ENCODE results near the gene AP1S1. TPM values are rescaled to one million over a fixed set of nuclear protein-coding genes. Genes with fewer than 3 reads are reported as not detected.

The AP1S1 gene
- total and polyA plus RNA-seq, 9 of the 15 experiments (the other 6 are each of a cell fraction or from before 2014, with no cell fraction given), result 4.4 to 149 (median 89.4) TPM

GRCh38 chr7:101154693-101155102 is 422 bp downstream of the AP1S1 start:
- DNase-seq (ENCODE audit: extremely low read depth in 1 of 4, low spot score in 3 of 4) (no peak), ATAC-seq (peak; percentile 59), FAIRE-seq (no peak)
- Histone ChIP-seq H3K79me2 (ENCODE audit: control insufficient read depth, insufficient read depth, low read length) (peaks cover 12% of the 10 kb centered on the region), H3K9me3 (replicated peaks; ENCODE audit: control insufficient read depth, insufficient read depth, low read depth, low read length) (no peaks in the 10 kb centered on the region), H2AFZ (ENCODE audit: low read depth, low read length) (peak overlapping the region; percentile 65), H3K27me3 (ENCODE audit: control insufficient read depth in 2 of 2, insufficient read depth in 2 of 2, low read length in 2 of 2) (no peaks in the 10 kb centered on the region), H3K9ac (ENCODE audit: insufficient read depth in 1 of 2, low read depth in 2 of 2, low read length in 2 of 2) (peak overlapping the region; percentile 66 to 93), H3K36me3 (ENCODE audit: control insufficient read depth, insufficient read depth, low read length) (peaks cover 34% of the 10 kb centered on the region; the same call in 2 of the 3 replicates), H3K4me3 (peak overlapping the region; percentile 79), H4K20me1 (replicated peaks; ENCODE audit: control insufficient read depth, insufficient read depth, low read length) (no peaks in the 10 kb centered on the region), H3K4me1 (replicated peaks in 1 of 2; ENCODE audit: control insufficient read depth in 2 of 2, insufficient read depth in 2 of 2, low read length in 2 of 2) (peaks cover 20 to 33% of the 10 kb centered on the region in 2 experiments), H3K9me1 (ENCODE audit: control insufficient read depth, insufficient read depth, low read length) (no peaks in the 10 kb centered on the region), H3K27ac (ENCODE audit: extremely low read depth, low read depth, low read length) (peak overlapping the region; percentile 49; the same call in 1 of the 3 replicates), H3K4me2 (ENCODE audit: insufficient read depth, low read length) (peak overlapping the region; percentile 67)
- 4% methylated on average over 15 of the region's 34 CpGs for WGBS (ENCODE audit: insufficient coverage, low coverage, missing lambda C conversion rate)
- in situ Hi-C loops (cut with MboI), result no loop called here
- intact Hi-C loops (cut with micrococcal nuclease), result no loop called here
- ChIA-PET CTCF (ENCODE audit: low intra/inter-chr PET ratio) (interaction anchor here (0.6 to 0.8 kb wide), 3 partner anchors 11 to 259 kb away, joined by 3 to 4 read pairs (median 3); partner anchors contain the start of gene ACHE), POLR2A (interaction anchor here (0.7 kb wide), 1 partner anchor 11 kb away, joined by 3 read pairs; no protein-coding TSS in a partner anchor)
- TF ChIP-seq SMAD4 (CRISPR knock-in tag; conservative IDR thresholded peaks at IDR 0.05), result 0 out of 2 replicates have a peak, but pooled peaks have one; percentile 5
- TF ChIP-seq ZNF143 (CRISPR knock-in tag; IDR thresholded peaks at IDR 0.05), result no peak
- no peak for TF ChIP-seq CBFA2T2 (conservative IDR thresholded peaks at IDR 0.05)
- peak; percentile 0 for TF ChIP-seq PCBP1 (IDR thresholded peaks at IDR 0.05; ENCODE audit: low read depth, low read length, poor library complexity, severe bottlenecking)
- TF ChIP-seq GABPA (tag; conservative IDR thresholded peaks at IDR 0.05; ENCODE audit: low read depth), result 0 out of 2 replicates have a peak, but pooled peaks have one; percentile 25
- TF ChIP-seq GATAD2B (IDR thresholded peaks at IDR 0.05; ENCODE audit: borderline replicate concordance), result no peak
- 0 out of 4 replicates have a peak, but pooled peaks of 1 of the 2 experiments have one; percentile 11 for TF ChIP-seq SIN3A (IDR thresholded peaks at IDR 0.05; ENCODE audit: borderline replicate concordance in 2 of 2, control insufficient read depth in 1 of 2, low read depth in 2 of 2, low read length in 2 of 2)
- TF ChIP-seq BCL6 (CRISPR knock-in tag; IDR thresholded peaks at IDR 0.05), result no peak
- TF ChIP-seq ZBTB1 (CRISPR knock-in tag; IDR thresholded peaks at IDR 0.05; ENCODE audit: borderline replicate concordance, low read depth), result no peak
- no peak for TF ChIP-seq GTF2E2 (tag; IDR thresholded peaks at IDR 0.05)
- TF ChIP-seq HNRNPK (IDR thresholded peaks at IDR 0.05; ENCODE audit: low read depth, low read length, poor library complexity, severe bottlenecking), result no peak
- peak; percentile 1; the same call in 1 of the 2 replicates for TF ChIP-seq LCOR (CRISPR knock-in tag; IDR thresholded peaks at IDR 0.05)
- TF ChIP-seq RBFOX2 (IDR thresholded peaks at IDR 0.05; ENCODE audit: low read depth, low read length), result peak; percentile 23; the same call in 1 of the 2 replicates
- TF ChIP-seq ZBTB7A (IDR thresholded peaks at IDR 0.05; ENCODE audit: borderline replicate concordance, control insufficient read depth, low read depth, low read length), result peak; percentile 77
- peak; percentile 12; the same call in 1 of the 2 replicates for TF ChIP-seq PHF8 (IDR thresholded peaks at IDR 0.05; ENCODE audit: borderline replicate concordance, low read length)
- no TSS peak for BruUV-seq (replicated peaks)
